Activated B cell treated with CpG ODN at 0.5 μM for 24 hours (primary cell): ENCODE measurements around the gene TEN1. TPM values are rescaled to one million over a fixed set of nuclear protein-coding genes. Genes with fewer than 3 reads are reported as not detected.

ENCODE experiments used
- ATAC-seq: fragments of 200-7000 bp; cut with Tn5 transposase; one replicate; pipeline ENCODE4 v1.10.0; 2021; ENCODE audit warnings: low read depth, mild to moderate bottlenecking, moderate library complexity
- CTCF ChIA-PET: fragments of 350-600 bp; sonication (Branson Sonifier 250); formaldehyde crosslinking; loops from one replicate; lab custom pipeline; 2021; ENCODE audit warnings: antibody characterized with exemption; lab: Charles Lee
- POLR2A ChIA-PET: fragments of 350-600 bp; sonication (Branson Sonifier 250); formaldehyde crosslinking; loops from one replicate; lab custom pipeline; 2021; ENCODE audit warnings: antibody characterized with exemption; lab: Charles Lee
- DNase-seq: peaks from one replicate; pipeline ENCODE4 v3.0.0; 2022
- H3K27ac Mint-ChIP-seq: one replicate; pipeline ENCODE4 v1.8.0; 2020; ENCODE audit warnings: mixed read lengths
- H3K27me3 Mint-ChIP-seq: one replicate; pipeline ENCODE4 v1.8.0; 2021; ENCODE audit warnings: mixed read lengths
- H3K36me3 Mint-ChIP-seq: one replicate; pipeline ENCODE4 v1.8.0; 2021; ENCODE audit warnings: low read depth, mixed read lengths
- H3K4me1 Mint-ChIP-seq: one replicate; pipeline ENCODE4 v1.8.0; 2021; ENCODE audit warnings: mixed read lengths
- H3K4me3 Mint-ChIP-seq: one replicate; pipeline ENCODE4 v1.8.0; 2020; ENCODE audit warnings: mild to moderate bottlenecking, mixed read lengths
- H3K9me3 Mint-ChIP-seq: one replicate; pipeline ENCODE4 v1.8.0; 2020; ENCODE audit warnings: mixed read lengths
- CTCF ChIP-seq: fragments of 200-600 bp; IDR thresholded peaks from one replicate; pipeline ENCODE4 v1.8.0; 2022; ENCODE audit warnings: antibody characterized with exemption, mild to moderate bottlenecking
- intact Hi-C: fragments of 100-400 bp; cut with micrococcal nuclease; formaldehyde crosslinking; loops from one replicate; pipeline ENCODE4 v1.15.1; 2024
- total RNA-seq: library from RNA; stranded (reverse); gene quantifications from 2 replicates; pipeline ENCODE4 v1.2.3, GENCODE V29; 2022

Gene TEN1
- total RNA-seq, 1 donor from 2014 or later = 22.7 TPM

- Mint-ChIP-seq H3K27me3 (no peaks in the 10 kb centered on the region), H3K27ac (no peak overlapping the region), H3K4me1 (peaks cover 5% of the 10 kb centered on the region), H3K4me3 (no peak overlapping the region), H3K9me3 (no peaks in the 10 kb centered on the region), H3K36me3 (no peaks in the 10 kb centered on the region)
- intact Hi-C loops = loop anchor here (5.0 to 10.0 kb wide), 3 partner anchors 110 to 373 kb away; partner anchors contain the start of gene SPHK1
- no peak for TF ChIP-seq CTCF
- DNase-seq (no peak), ATAC-seq (no peak)
- ChIA-PET POLR2A (interaction anchor here (1.1 kb wide), 1 partner anchor 107 kb away, joined by 3 read pairs; the partner anchor contains the start of gene MRPL38), CTCF (interaction anchor here (0.8 to 2.2 kb wide), 4 partner anchors 8 to 287 kb away, joined by 3 to 6 read pairs (median 4); no protein-coding TSS in a partner anchor)
Measured at GRCh38 chr17:76011951-76012350, 32.9 kb downstream of the TEN1 start.

GRCh38 chr17:76013377-76013932, 34.4 kb downstream of the TEN1 start:
- Mint-ChIP-seq H3K27me3 (no peaks in the 10 kb centered on the region), H3K9me3 (no peaks in the 10 kb centered on the region), H3K4me1 (peaks cover 5% of the 10 kb centered on the region), H3K27ac (no peak overlapping the region), H3K4me3 (no peak overlapping the region), H3K36me3 (no peaks in the 10 kb centered on the region)
- POLR2A ChIA-PET = no interaction called here
- DNase-seq = no peak
- no peak for TF ChIP-seq CTCF
- ATAC-seq = no peak
- intact Hi-C loops = loop anchor here (5.0 to 10.0 kb wide), 3 partner anchors 109 to 371 kb away; partner anchors contain the start of gene SPHK1
- CTCF ChIA-PET = interaction anchor here (0.6 to 3.0 kb wide), 19 partner anchors 10 to 385 kb away, joined by 3 to 50 read pairs (median 4); partner anchors contain the start of genes ACOX1, CDK3 and EXOC7

GRCh38 chr17:76014100-76014924, 35.3 kb downstream of the TEN1 start:
- H3K27me3 Mint-ChIP-seq = no peaks in the 10 kb centered on the region
- ChIA-PET CTCF (interaction anchor here (0.7 to 3.0 kb wide), 25 partner anchors 11 to 384 kb away, joined by 3 to 50 read pairs (median 4); partner anchors contain the start of genes ACOX1, CDK3, EXOC7 and MRPL38), POLR2A (interaction anchor here (0.5 to 0.9 kb wide), 4 partner anchors 107 to 284 kb away, joined by 3 to 4 read pairs (median 3); no protein-coding TSS in a partner anchor)
- H3K4me3 Mint-ChIP-seq = no peak overlapping the region
- no peaks in the 10 kb centered on the region for H3K36me3 Mint-ChIP-seq
- peak; percentile 66 for DNase-seq
- intact Hi-C loops = loop anchor here (1.0 to 10.0 kb wide), 5 partner anchors 108 to 370 kb away; partner anchors contain the start of gene SPHK1
- H3K4me1 Mint-ChIP-seq = peaks cover 5% of the 10 kb centered on the region
- no peak for TF ChIP-seq CTCF
- H3K9me3 Mint-ChIP-seq = no peaks in the 10 kb centered on the region
- no peak overlapping the region for H3K27ac Mint-ChIP-seq
- peak; percentile 99 for ATAC-seq

- ChIA-PET POLR2A (interaction anchor here (0.9 kb wide), 1 partner anchor 284 kb away, joined by 3 read pairs; no protein-coding TSS in a partner anchor), CTCF (interaction anchor here (0.7 to 3.0 kb wide), 19 partner anchors 12 to 384 kb away, joined by 3 to 50 read pairs (median 4); partner anchors contain the start of genes ACOX1 and CDK3)
- Mint-ChIP-seq H3K27ac (no peak overlapping the region), H3K36me3 (no peaks in the 10 kb centered on the region), H3K4me1 (peaks cover 5% of the 10 kb centered on the region), H3K4me3 (no peak overlapping the region), H3K9me3 (no peaks in the 10 kb centered on the region), H3K27me3 (no peaks in the 10 kb centered on the region)
- DNase-seq (no peak), ATAC-seq (no peak)
- no peak for TF ChIP-seq CTCF
- intact Hi-C loops = loop anchor here (1.0 to 10.0 kb wide), 5 partner anchors 107 to 370 kb away; partner anchors contain the start of gene SPHK1
Measured at GRCh38 chr17:76014925-76015261, 35.9 kb downstream of the TEN1 start.
